ENCODE measurements around the gene RNU4-1.

RNU4-1 gene

GRCh38 chr12:120314220-120314619 lies 21.2 kb upstream of the RNU4-1 start:
- TF ChIP-seq TAF1 (IDR thresholded peaks at IDR 0.05; ENCODE audit: borderline replicate concordance, insufficient read depth, low read length) (no peak), POLR2AphosphoS5 (IDR thresholded peaks at IDR 0.05; ENCODE audit: low read depth, low read length) (no peak), REST (IDR thresholded peaks at IDR 0.05; ENCODE audit: insufficient read depth in 1 of 2, low read depth in 2 of 2, low read length in 2 of 2) (no peak), SIN3A (IDR thresholded peaks at IDR 0.05; ENCODE audit: borderline replicate concordance, insufficient read depth, low read length) (no peak), FOXP2 (optimal IDR thresholded peaks at IDR 0.05; ENCODE audit: borderline replicate concordance, extremely low read depth, extremely low read length, insufficient read depth) (no peak)

- TF ChIP-seq FOXP2 (optimal IDR thresholded peaks at IDR 0.05; ENCODE audit: borderline replicate concordance, extremely low read depth, extremely low read length, insufficient read depth) (no peak), POLR2AphosphoS5 (IDR thresholded peaks at IDR 0.05; ENCODE audit: low read depth, low read length) (peak; percentile 50; the same call in 1 of the 2 replicates), SIN3A (IDR thresholded peaks at IDR 0.05; ENCODE audit: borderline replicate concordance, insufficient read depth, low read length) (peak; percentile 98; the same call in 1 of the 2 replicates)
Measured at GRCh38 chr12:120301962-120302815, 9.2 kb upstream of the RNU4-1 start, which contains the start of gene SIRT4. SIRT4 (plus strand) TSS chr12:120302321; CDS start chr12:120303562, 1,241 bp downstream.

GRCh38 chr12:120292411-120292660 lies 701 bp downstream of the RNU4-1 start:
- no peak for TF ChIP-seq POLR2AphosphoS5 (IDR thresholded peaks at IDR 0.05; ENCODE audit: low read depth, low read length)
- TF ChIP-seq TAF1 (IDR thresholded peaks at IDR 0.05; ENCODE audit: borderline replicate concordance, insufficient read depth, low read length) = no peak
- no peak for TF ChIP-seq FOXP2 (optimal IDR thresholded peaks at IDR 0.05; ENCODE audit: borderline replicate concordance, extremely low read depth, extremely low read length, insufficient read depth)
- no peak for TF ChIP-seq REST (IDR thresholded peaks at IDR 0.05; ENCODE audit: insufficient read depth in 1 of 2, low read depth in 2 of 2, low read length in 2 of 2)
- TF ChIP-seq SIN3A (IDR thresholded peaks at IDR 0.05; ENCODE audit: borderline replicate concordance, insufficient read depth, low read length) = no peak

GRCh38 chr12:120290609-120291305 lies 2.3 kb downstream of the RNU4-1 start:
- TF ChIP-seq SIN3A (IDR thresholded peaks at IDR 0.05; ENCODE audit: borderline replicate concordance, insufficient read depth, low read length) = no peak
- no peak for TF ChIP-seq POLR2AphosphoS5 (IDR thresholded peaks at IDR 0.05; ENCODE audit: low read depth, low read length)
- no peak for TF ChIP-seq TAF1 (IDR thresholded peaks at IDR 0.05; ENCODE audit: borderline replicate concordance, insufficient read depth, low read length)
- no peak for TF ChIP-seq FOXP2 (optimal IDR thresholded peaks at IDR 0.05; ENCODE audit: borderline replicate concordance, extremely low read depth, extremely low read length, insufficient read depth)
- no peak for TF ChIP-seq REST (IDR thresholded peaks at IDR 0.05; ENCODE audit: insufficient read depth in 1 of 2, low read depth in 2 of 2, low read length in 2 of 2)

GRCh38 chr12:120287491-120287890 lies 5.5 kb downstream of the RNU4-1 start:
- no peak for TF ChIP-seq REST (IDR thresholded peaks at IDR 0.05; ENCODE audit: insufficient read depth in 1 of 2, low read depth in 2 of 2, low read length in 2 of 2)
- no peak for TF ChIP-seq TAF1 (IDR thresholded peaks at IDR 0.05; ENCODE audit: borderline replicate concordance, insufficient read depth, low read length)
- no peak for TF ChIP-seq FOXP2 (optimal IDR thresholded peaks at IDR 0.05; ENCODE audit: borderline replicate concordance, extremely low read depth, extremely low read length, insufficient read depth)
- TF ChIP-seq SIN3A (IDR thresholded peaks at IDR 0.05; ENCODE audit: borderline replicate concordance, insufficient read depth, low read length) = no peak
- TF ChIP-seq POLR2AphosphoS5 (IDR thresholded peaks at IDR 0.05; ENCODE audit: low read depth, low read length) = no peak
